ENCODE results near the gene BLCAP.

BLCAP gene

DNA sequence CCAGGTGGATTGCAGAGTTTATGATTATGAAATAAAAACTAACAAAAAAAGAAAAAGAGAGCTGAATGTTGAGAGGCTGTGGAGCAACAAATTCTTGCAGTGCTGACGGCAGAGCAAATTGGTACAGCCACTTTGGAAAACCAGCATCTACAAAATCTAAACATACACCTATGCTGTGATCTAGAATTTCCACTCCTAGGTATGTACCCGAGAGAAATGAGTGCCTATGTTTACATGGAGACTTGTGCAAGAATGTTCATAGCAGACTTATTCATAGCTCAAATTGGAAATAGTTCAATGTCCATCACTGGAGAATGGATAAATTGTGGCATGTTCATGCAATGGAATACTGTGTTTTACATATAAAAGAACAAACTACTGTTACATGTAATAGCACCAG is 3.0 kb upstream of the BLCAP start:
- DNase-seq (ENCODE audit: low read depth in 2 of 3, low spot score in 1 of 3): no peak

DNA sequence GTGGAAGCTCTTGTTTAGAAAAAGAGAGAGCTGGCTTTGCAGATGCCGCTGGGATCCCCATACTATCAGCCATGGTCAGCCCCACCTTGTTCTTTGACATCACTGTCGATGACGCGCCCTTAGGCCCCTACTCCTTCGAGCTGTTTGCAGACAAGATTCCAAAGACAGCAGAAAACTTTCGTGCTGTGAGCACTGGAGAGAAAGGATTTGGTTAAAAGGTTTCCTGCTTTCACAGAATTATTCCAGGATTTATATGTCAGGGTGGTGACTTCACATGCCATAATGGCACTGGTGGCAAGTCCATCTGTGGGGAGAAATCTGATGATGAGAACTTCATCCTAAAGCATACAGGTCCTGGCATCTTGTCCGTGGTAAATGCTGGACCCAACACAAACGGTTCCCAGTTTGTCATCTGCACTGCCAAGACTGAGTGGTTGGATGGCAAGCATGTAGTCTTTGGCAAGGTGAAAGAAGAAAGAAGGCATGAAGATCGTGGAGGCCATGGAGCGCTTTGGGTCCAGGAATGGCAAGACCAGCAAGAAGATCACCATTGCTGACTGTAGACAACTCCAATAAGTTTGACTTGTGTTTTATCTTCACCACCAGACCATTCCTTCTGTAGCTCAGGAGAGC is 2.4 kb upstream of the BLCAP start:
- no peak for DNase-seq (ENCODE audit: low read depth in 2 of 3, low spot score in 1 of 3)

DNA sequence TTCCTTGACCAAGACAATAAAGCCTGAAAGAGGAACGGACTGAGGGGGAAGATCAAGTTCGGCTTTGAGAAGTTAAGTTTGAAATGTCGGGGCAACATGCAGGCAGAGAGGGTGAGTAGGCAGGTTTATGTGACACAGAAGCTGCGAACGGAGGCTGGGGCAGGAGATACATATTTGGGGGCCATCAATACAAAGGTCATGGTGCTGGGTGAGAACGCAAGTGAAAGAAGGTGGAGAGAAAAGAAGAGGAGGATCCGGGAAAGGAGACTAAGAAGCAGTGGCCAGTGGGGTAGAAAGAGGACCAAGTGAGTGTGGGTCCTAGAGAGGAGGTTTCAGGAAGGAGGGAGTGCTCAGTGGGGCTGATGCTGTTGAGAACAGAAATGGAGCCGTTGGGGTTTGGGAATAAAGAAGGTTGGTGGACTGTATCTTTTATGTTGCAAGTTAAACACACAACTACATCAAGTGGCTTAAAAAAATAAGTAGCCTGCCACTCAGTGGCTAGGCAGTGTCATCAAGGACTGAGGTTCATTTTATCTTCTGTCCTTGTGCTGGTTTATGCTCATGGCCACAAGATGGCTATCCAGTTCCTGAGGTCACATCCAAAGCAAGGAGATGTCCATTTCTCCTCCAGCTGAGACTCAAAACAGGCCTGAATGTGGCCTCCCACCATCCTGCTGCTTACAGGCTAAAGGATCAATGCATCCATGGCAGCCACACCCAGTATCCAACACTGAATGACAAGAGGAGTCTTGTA is 1.7 kb upstream of the BLCAP start:
- DNase-seq (ENCODE audit: low read depth in 2 of 3, low spot score in 1 of 3): no peak

DNA sequence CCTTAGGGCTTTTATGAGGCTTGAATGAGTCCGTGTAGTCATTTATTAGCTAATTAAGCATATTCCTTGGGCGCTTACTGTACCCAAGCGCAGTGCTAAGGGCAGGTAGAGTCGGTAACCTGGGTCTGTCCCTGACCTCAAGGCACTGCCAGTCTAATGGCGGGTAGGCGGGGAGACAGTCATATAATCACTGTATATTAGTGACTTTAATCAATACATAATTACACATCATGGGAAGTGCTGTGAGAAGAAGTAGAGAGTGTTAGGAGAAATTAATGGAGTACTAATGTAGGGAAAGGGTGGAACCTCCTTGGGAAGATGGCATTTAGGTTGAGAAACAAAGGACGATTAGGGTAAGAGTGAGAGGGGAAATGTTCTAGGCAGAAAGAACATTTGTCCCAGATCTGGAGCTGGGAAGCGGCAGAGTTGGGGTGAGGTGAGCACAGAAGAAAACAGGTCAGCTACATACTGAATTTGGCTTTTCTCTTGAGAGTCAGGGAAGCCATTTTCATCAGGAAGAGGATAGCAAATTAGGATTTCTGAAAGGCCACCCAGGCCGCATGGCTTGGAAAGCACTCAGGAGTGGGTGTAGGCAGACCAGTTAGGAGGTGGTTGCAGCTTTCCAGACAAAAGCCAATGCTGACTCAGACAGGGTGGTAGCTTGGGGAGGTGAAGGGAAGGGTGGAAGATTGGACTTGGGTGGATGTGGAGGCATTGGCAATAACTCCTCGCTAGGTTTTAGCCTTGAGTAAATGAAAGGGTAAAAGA is 954 bp upstream of the BLCAP start:
- DNase-seq (ENCODE audit: low read depth in 2 of 3, low spot score in 1 of 3): no peak

DNA sequence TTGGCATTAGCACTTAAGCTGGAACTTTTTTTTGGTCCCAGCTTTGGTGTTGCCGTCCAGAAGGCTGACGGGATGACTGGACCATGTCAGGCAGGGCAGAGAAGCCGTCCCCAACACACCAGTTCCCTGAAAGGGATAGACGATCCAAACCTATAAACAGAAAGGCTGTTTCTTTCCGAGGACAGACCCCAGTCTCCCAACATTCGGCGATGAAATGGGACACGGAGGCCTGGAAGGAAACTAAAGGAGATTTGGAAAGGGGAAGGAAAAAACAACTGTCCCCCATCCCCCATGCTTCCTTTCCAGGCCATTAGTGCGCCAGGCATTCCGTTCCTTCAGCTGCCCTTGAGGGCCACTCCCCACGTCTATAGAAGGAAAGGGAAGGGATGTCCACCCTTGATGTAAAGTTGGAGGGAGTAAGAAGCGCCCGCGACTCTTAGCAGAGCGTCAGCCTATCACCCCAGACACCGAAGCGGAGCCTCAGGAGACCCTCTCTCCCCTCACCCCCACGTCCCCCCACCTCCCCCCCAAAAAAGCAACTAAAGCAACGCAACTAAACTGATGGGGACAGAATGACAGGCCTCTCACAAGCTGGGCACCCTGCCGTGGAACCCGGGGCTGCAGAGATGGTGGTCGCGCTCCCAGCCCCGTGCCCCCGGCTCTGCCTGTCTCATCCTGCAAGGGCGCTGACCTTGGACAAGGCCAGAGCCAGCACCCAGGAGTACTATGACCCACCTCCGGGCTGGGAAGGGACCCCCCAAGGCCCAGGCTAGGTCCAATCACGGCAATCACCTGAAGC is 638 bp downstream of the BLCAP start:
- DNase-seq (ENCODE audit: low read depth in 2 of 3, low spot score in 1 of 3): no peak

DNA sequence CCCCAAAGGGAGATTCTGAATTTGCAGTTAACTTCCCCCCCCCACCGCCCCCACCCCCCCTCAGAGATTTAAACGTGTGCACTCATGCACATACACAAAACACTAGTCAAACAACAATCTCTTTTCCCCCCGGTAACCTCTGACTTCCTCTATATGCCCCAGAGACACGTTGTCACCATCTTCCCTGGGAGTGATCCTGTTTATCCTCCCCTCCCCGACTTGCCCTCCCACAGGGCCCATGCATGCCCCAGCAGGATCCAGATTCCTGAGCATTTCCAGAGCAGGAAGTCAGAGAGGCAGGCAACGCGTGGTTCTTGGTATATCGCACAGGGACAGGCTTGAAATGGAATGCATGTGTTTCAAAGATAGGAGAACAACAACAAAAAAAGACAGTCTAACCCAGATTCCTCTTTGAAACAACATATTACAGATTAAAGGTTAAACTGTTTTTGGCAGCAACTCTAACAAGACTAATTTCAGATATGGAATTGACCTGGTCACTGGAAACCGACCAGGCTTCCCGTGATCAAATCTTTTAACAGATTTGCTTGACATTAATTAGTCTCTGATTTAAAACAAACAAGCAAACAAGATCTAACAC is 1.3 kb downstream of the BLCAP start:
- no peak for DNase-seq (ENCODE audit: low read depth in 2 of 3, low spot score in 1 of 3)

DNA sequence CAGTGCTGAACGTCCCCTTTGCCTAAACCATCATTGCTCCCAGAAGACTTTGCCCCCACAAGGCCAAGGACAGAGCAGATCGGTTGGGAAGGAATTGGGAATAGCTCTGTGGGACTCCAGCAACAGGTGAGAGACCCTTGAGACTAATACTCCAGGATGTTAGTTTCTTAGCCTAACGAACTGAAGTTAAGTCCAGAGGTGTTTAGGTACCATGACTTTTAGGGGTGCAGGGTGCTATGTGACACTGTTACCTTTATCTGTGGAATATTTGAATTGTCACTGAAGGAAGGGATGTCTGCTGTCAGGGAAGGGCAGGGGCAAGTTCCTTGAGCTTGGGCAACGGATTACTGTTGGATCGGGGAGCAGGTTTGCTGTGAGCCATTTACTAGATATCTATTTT is 1.9 kb downstream of the BLCAP start:
- DNase-seq (ENCODE audit: low read depth in 2 of 3, low spot score in 1 of 3): no peak

DNA sequence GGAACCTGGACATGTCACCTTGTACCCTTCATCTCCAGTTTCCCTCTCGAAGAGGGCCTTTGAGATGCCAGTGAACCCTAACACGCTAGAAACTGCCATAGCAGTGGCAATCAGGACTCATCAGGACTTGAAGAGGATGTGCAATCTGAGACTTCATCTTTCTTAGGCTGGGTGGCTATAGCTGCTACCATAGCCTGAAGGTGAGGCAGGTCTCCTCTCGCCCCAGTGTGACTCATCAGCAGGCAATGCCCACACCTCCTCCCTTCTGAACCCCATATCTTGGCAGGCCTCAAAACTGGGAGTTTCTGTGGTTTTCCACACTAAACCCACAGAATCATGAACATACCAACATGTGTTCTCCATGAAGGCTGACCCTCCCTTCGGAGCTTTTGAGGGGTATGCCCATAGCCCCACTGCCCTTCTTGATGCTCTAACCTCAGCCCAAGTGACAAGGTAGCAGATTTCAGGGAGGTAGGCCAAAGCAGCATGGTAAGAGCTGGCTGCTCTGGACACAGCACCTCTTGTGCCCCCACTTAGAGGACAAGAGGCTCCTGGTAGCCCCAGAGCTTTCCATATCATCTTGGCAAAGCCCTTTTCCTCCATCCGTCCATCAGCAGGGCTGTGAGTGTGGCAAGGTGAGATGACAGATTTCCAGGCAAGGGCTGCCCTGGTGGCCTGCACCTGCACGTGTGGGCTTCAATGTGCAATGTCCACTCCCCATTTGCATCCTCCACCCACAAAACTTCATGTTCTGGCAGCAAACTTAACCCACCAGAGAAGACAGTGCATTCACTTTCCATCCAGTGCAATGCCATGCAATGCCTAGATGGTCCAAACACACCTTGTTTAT is 2.6 kb downstream of the BLCAP start:
- no peak for DNase-seq (ENCODE audit: low read depth in 2 of 3, low spot score in 1 of 3)

DNA sequence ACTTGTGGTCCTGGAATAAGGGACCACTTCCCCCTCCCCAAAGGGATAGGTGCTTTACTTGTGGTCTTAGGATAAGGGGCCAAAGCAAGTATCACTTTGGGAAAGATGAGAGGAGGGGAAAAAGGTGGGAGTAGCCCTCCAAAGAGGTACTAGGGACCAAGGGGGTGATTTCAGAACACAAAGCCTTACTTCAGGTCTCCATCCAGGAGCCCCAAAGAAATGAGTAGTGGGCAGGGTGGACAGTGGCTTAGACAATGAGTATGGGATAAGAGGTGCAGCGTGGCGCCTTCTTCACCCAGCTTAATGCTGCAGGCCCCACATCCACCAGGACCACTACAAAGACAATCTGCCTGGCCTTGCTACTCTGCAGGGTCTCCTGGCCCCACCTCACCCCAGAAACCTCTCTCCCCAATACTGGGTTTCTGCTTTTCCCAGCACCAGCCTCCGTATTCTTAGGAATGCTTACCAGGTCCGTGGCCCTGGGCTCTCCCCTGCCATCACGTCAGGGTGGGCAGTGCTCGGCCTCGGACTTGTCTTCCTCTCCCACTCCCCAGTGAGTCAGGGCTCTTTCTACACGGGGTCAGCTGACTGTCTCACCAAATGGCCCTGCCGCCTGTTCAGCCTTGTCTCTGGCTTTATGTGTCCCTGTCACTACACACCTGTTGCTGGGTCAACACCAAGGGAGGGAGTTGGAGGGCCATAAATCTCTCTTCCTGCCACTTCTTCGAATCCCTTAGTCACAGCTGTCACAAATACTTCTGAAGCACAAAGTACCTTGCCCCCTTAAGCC is 3.6 kb downstream of the BLCAP start:
- DNase-seq (ENCODE audit: low read depth in 2 of 3, low spot score in 1 of 3): no peak

DNA sequence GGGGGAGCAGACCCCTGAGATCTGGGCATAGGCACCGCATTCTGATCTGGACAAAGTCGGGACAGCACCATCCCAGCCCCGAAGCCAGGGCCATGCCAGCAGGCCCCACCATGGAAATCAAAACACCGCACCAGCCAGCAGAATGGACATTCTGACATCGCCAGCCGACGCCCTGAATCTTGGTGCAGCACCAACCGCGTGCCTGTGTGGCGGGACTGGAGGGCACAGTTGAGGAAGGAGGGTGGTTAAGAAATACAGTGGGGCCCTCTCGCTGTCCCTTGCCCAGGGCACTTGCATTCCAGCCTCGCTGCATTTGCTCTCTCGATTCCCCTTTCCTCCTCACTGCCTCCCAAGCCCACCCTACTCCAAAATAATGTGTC is 4.7 kb downstream of the BLCAP start:
- no peak for DNase-seq (ENCODE audit: low read depth in 2 of 3, low spot score in 1 of 3)

DNA sequence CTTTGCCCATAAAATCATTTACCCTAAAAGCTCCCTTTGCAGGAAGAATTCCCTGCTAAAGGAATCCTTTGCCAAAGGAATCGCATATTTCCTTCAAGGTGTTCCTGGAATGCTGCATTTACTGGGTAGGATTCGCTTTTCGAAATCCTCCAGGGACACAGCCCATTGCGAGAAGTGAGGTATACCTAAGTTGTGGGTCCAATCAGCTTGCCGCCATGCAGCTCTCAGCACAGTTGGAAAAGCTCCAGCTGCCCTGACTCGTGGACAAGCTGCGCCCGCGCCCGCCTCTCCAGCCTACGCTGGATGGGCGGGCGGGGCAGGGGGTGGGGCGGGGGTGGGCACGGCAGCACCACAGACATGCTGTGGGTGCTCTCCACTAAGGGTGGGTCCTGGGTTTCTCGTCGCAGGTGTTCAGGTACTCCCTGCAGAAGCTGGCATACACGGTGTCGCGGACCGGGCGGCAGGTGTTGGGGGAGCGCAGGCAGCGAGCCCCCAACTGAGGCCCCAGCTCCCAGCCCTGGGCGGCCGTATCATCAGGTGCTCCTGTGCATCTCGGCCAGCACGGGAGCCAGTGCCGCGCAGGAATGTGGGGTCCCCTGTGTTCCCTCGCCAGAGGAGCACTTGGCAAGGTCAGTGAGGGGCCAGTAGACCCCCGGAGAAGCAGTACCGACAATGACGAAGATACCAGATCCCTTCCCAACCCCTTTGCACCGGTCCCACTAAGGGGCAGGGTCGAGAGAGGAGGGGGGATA is 5.2 kb downstream of the BLCAP start:
- no peak for DNase-seq (ENCODE audit: low read depth in 2 of 3, low spot score in 1 of 3)

DNA sequence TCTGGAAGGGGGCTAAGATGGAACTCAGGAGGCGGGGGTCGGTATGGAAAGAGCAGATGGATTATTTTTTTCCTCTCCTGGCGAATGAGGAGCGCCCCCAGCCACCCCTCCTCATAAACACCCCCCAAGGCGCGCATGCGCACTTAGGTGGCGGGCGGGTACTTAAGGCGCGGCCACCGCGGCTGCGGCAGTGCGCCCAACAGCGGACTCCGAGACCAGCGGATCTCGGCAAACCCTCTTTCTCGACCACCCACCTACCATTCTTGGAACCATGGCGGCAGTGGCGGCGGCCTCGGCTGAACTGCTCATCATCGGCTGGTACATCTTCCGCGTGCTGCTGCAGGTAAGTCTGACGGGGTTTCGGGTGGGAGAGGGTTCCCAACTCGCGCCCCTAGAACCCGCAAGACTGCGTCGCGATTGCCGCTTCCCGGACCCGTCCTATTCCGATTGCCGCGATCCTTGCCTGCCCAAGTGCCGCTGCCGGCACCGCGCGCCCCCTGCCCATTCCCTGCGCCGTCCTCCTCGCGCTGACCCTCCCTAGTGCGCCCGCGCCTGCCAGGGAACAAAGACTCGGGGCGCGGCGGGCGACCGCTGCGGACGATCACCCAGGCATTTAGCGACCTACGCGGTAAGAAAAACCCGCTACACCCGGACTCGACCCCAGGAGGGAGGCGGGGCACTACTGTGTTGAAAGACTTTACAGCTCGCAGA is 6.5 kb downstream of the BLCAP start, which contains the start of gene NNAT:
NNAT (plus strand) TSS at position 190 of the 711 bp plus-strand sequence; CDS start at position 272, 82 bp downstream.
- DNase-seq (ENCODE audit: low read depth in 2 of 3, low spot score in 1 of 3): no peak

DNA sequence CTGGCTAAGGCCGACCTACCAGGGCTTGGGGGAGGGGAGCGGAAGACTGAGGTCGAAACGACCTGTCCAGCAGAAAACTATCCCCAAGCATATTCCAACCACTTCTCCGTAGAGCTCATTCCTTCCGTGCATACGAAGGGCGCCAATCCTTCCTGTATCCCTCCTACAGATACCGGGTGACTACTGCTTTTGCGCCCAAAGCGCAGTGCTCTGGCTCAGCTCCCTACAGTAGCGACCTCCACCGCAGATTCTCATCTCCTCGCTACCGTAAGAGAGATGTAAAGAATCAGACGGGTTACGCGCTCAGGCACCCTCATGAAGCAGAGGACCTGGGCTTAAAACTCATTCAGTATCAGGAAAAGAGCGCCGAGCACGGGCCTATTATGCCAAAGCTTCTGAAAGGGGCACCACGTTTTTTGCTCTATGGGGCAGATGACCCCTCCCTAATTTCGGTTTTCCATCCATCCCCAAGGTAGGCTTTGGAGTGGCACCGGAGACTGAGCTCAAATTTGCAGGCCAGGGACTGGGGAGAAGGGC is 7.2 kb downstream of the BLCAP start:
- DNase-seq (ENCODE audit: low read depth in 2 of 3, low spot score in 1 of 3): no peak

DNA sequence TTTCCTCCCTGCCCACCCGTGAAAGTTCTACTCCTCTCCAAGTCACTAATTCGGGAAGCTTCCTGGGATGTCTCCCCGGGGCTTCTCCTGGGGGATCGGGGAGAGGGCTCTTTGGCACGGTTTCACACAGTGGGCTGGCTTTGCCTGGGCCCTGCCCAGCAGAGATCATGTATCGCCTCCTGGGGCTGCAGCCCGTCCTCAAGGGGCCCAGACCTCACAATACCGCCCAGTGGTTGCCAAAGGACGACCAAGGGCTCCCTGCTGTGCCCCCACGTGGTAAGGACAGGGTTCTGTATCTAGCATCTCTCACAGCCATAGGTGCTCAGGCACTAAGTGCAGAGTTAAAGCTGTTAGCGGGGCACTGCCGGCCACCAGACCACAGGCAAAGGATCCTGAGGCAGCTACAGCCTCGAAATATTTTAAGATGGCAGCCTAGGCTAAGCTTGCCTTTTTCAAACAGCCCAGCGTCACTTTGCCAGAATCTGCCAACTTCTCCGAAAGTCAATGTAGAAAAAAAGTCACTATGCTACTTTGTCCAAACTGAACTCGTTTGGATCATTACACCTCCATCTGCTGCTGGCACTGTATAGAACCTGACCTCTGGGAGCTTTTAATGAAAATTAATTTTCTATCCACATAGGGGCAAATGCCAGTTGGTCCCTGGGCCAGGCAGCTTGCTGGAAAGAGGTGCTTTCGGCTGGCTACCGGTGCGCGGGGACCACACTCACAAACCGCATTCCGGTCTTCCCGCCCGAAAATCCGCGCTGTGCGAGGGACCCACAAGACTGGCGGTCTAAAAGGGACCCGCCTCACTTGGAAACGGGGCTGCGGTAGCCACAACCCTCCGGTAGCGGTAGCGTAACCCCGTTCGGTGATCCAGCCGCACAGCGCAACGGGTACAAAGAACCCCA is 7.9 kb downstream of the BLCAP start:
- no peak for DNase-seq (ENCODE audit: low read depth in 2 of 3, low spot score in 1 of 3)

DNA sequence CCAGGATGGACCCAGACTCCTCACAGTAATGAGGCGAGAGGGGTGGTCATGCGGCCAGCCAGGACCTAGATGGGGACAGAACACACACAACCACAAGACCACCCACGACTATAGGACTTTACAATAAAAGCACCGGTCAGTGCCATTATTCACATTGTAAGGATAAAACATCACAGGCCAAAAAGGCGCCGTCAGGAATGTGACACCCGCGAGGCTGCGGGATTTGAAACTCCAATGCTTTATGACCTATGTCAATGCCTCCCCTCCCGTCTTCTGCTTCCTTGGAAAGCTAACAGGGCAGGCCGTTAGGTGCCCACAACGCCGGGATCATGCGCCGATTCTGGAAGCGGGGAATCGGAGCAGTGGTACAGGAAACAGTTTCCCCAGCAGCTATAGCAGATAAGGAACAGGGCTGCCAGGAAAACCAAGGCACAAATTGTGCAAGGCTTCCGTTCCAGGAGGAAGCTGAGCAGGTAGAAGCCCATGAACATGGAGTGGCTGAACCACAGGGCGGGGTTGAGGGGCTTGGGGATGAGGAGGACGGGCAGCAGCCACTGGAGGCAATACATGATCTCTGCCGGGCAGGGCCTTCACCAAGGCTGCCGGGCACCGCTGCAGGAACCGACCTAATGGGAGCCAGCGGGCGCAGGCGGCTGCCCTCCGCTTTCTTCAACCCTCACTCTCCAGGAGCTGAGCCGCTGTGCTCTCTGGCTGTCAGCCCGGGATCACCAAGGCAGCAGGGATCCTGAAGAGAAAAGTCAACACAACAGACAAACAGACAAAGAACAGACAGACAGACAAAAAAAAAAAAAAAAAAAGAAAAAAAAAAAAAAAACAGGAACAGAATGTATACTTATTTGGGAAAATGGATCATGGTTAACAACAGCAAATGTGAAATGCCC is 8.8 kb downstream of the BLCAP start:
- no peak for DNase-seq (ENCODE audit: low read depth in 2 of 3, low spot score in 1 of 3)

DNA sequence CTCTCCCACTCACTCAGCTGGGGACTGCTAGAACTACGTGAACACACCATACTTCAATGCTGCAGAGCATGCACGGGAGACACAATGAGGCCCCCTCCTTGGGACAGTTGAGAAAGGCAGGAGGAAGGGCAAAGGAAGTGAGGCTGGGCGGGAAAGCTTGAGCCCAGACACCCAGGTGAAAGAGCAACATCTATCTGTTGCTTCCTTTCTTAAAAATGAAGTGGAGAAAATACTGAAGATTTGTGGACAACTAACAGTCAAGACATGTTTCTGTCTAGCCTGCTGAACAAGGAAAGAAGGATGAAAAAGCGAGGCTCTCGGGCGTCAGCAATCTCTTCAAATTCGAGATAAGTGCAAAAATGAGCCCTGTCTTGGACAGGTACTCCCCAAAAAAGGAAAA is 9.6 kb downstream of the BLCAP start:
- DNase-seq (ENCODE audit: low read depth in 2 of 3, low spot score in 1 of 3): no peak
